Stomach (tissue), 9 donors: ENCODE measurements around the gene SNRNP70. TPM values are rescaled to one million over a fixed set of nuclear protein-coding genes. Genes with fewer than 3 reads are reported as not detected.

ENCODE experiments used
- DNase-seq, 2 donors: peaks; one replicate each; pipeline versions ENCODE4 v3.0.0 to v3.0.0-alpha.2; 2013 to 2019
- H3K27ac ChIP-seq, 5 donors: fragments of 200-600 bp in 4 of 5; sonication (generic) in 4 of 5; one replicate each; pipeline ENCODE4 v1.5.1; 2013 to 2019; ENCODE audit warnings: mild to moderate bottlenecking in 1 of 5, moderate library complexity in 1 of 5
- H3K27me3 ChIP-seq, 3 donors: fragments of 200-600 bp; sonication (generic); one replicate each; pipeline ENCODE4 v1.5.1; 2017 to 2019; ENCODE audit warnings: mixed run types in 1 of 3
- H3K36me3 ChIP-seq, 4 donors: fragments of 200-600 bp; sonication (generic); 1 replicate in 3 of 4; 2 replicates in 1 of 4; pipeline ENCODE4 v1.5.1; 2016 to 2019
- H3K4me1 ChIP-seq, 4 donors: fragments of 200-600 bp; sonication (generic); one replicate each; pipeline ENCODE4 v1.5.1; 2016 to 2019
- H3K4me3 ChIP-seq, 4 donors: fragments of 200-600 bp; sonication (generic) in 3 of 4; one replicate each; pipeline ENCODE4 v1.5.1; 2016 to 2019; ENCODE audit warnings: mild to moderate bottlenecking in 1 of 4
- H3K9me3 ChIP-seq, 4 donors: fragments of 200-600 bp; sonication (generic); one replicate each; pipeline ENCODE4 v1.5.1; 2016 to 2019
- CTCF ChIP-seq, 7 experiments: fragments of 450-650 bp in 4 of 7; fragments of 200-600 bp in 3 of 7; sonication (generic) in 3 of 7; IDR thresholded peaks; one replicate each; pipeline ENCODE4 v1.5.1; 2016 to 2019; ENCODE audit warnings: antibody characterized with exemption in 7 of 7, control low read depth in 2 of 7, mild to moderate bottlenecking in 1 of 7
- EP300 ChIP-seq: sonication (generic); formaldehyde crosslinking; IDR thresholded peaks from one replicate; pipeline ENCODE4 v1.6.1; 2017; ENCODE audit warnings: antibody characterized with exemption
- POLR2A ChIP-seq, 4 donors: fragments of 450-650 bp; IDR thresholded peaks; one replicate each; pipeline ENCODE4 v1.6.1; 2016; ENCODE audit warnings: antibody characterized with exemption in 4 of 4, control low read depth in 2 of 4, mild to moderate bottlenecking in 1 of 4, moderate library complexity in 1 of 4
- POLR2AphosphoS5 ChIP-seq, 3 donors: sonication (generic); formaldehyde crosslinking; IDR thresholded peaks; one replicate each; pipeline ENCODE4 v1.6.1; 2016; ENCODE audit warnings: antibody characterized with exemption in 3 of 3
- WGBS, 5 donors: extraction: QIAGEN DNeasy Blood & Tissue Kit in 3 of 5; methylation state at CpG; one replicate each; pipeline versions ENCODE4 v1.1.5 to v1.1.7; 2013 to 2018; 5-methylcytosine and 5-hydroxymethylcytosine counted together
- intact Hi-C: fragments of 100-400 bp; cut with DNase I; formaldehyde crosslinking; loops from one replicate; pipeline ENCODE4 v1.15.1; 2023; ENCODE audit warnings: low total_unique reads
- polyA plus RNA-seq, 3 donors: library from polyadenylated mRNA; stranded (reverse); fragments of 200-250 nt; gene quantifications; one replicate each; pipeline ENCODE4 v1.2.3, GENCODE V29; 2013
- total RNA-seq, 5 donors: library from RNA; depleted of rRNA; stranded (reverse); fragments of >200 nt; gene quantifications; one replicate each; pipeline versions ENCODE4 v1.1.0 to v1.2.3, GENCODE V29; 2014 to 2016
- donor health status: healthy with polysubstance abuse.
- donor health status: Bipolar disorder and iron deficiency.
- donor health status: healthy.

Gene SNRNP70
- total and polyA plus RNA-seq, 8 donors: 163 to 3,365 (median 222) TPM

GRCh38 chr19:49149652-49150105 lies 64.4 kb downstream of the SNRNP70 start:
- peak overlapping the region; percentile 72 to 92 (median 85) for H3K27ac ChIP-seq
- TF ChIP-seq POLR2A (IDR thresholded peaks at IDR 0.05) (no peak), POLR2AphosphoS5 (IDR thresholded peaks at IDR 0.05) (no peak), CTCF (IDR thresholded peaks at IDR 0.05) (no peak), EP300 (no peak)
- H3K36me3 ChIP-seq: no peaks in the 10 kb centered on the region
- peaks cover 0 to 33% (median 0%) of the 10 kb centered on the region in 3 donors for H3K27me3 ChIP-seq
- 0 to 5% (median 1%) methylated on average over 18 to 23 of the region's 23 CpGs for WGBS, 5 donors
- DNase-seq: peak; percentile 58 to 94
- H3K4me3 ChIP-seq: peak overlapping the region; percentile 66 to 82 (median 70)
- H3K9me3 ChIP-seq: no peaks in the 10 kb centered on the region
- intact Hi-C loops: loop anchor here (10.0 kb wide), 1 partner anchor 55 kb away; no protein-coding TSS in a partner anchor
- peaks cover 35 to 62% (median 52%) of the 10 kb centered on the region in 4 donors for H3K4me1 ChIP-seq

GRCh38 chr19:49150106-49150943 lies 65.1 kb downstream of the SNRNP70 start:
- H3K27me3 ChIP-seq: peaks cover 0 to 33% (median 0%) of the 10 kb centered on the region in 3 donors
- peak overlapping the region; percentile 66 to 82 (median 70) for H3K4me3 ChIP-seq
- DNase-seq: peak; percentile 85 to 96
- peaks cover 35 to 59% (median 51%) of the 10 kb centered on the region in 4 donors for H3K4me1 ChIP-seq
- H3K27ac ChIP-seq: peak overlapping the region; percentile 72 to 92 (median 85)
- 0 to 2% (median 1%) methylated on average over 54 to 75 of the region's 75 CpGs for WGBS, 5 donors
- TF ChIP-seq POLR2AphosphoS5 (IDR thresholded peaks at IDR 0.05) (peak in 2 of 3 donors; percentile 14 to 35), CTCF (IDR thresholded peaks at IDR 0.05) (no peak), POLR2A (IDR thresholded peaks at IDR 0.05) (no peak), EP300 (no peak)
- no peaks in the 10 kb centered on the region for H3K9me3 ChIP-seq
- intact Hi-C loops: loop anchor here (10.0 kb wide), 1 partner anchor 56 kb away; no protein-coding TSS in a partner anchor
- no peaks in the 10 kb centered on the region for H3K36me3 ChIP-seq

- TF ChIP-seq POLR2A (IDR thresholded peaks at IDR 0.05): no peak
- no peak for TF ChIP-seq CTCF (IDR thresholded peaks at IDR 0.05)
- no peak for TF ChIP-seq POLR2AphosphoS5 (IDR thresholded peaks at IDR 0.05)
- no peak for TF ChIP-seq EP300
- no peaks in the 10 kb centered on the region for H3K36me3 ChIP-seq
- peak overlapping the region; percentile 66 to 82 (median 70) for H3K4me3 ChIP-seq
- intact Hi-C loops: loop anchor here (10.0 kb wide), 1 partner anchor 56 kb away; no protein-coding TSS in a partner anchor
- peak overlapping the region; percentile 72 to 92 (median 85) for H3K27ac ChIP-seq
- WGBS, 5 donors: 5 to 18% (median 8%) methylated on average over 11 to 16 of the region's 16 CpGs
- H3K9me3 ChIP-seq: no peaks in the 10 kb centered on the region
- peaks cover 34 to 53% (median 46%) of the 10 kb centered on the region in 4 donors for H3K4me1 ChIP-seq
- no peak for DNase-seq
- H3K27me3 ChIP-seq: peaks cover 0 to 33% (median 0%) of the 10 kb centered on the region in 3 donors
Measured at GRCh38 chr19:49150944-49151243, 65.6 kb downstream of the SNRNP70 start.

GRCh38 chr19:49151267-49152118 lies 66.2 kb downstream of the SNRNP70 start:
- no peaks in the 10 kb centered on the region for H3K36me3 ChIP-seq
- 5 to 10% (median 9%) methylated on average over 45 of the region's 45 CpGs for WGBS, 5 donors
- peaks cover 31 to 47% (median 40%) of the 10 kb centered on the region in 4 donors for H3K4me1 ChIP-seq
- no peaks in the 10 kb centered on the region for H3K9me3 ChIP-seq
- intact Hi-C loops: loop anchor here (10.0 kb wide), 1 partner anchor 57 kb away; no protein-coding TSS in a partner anchor
- peak overlapping the region; percentile 72 to 92 (median 85) for H3K27ac ChIP-seq
- peak overlapping the region; percentile 66 to 82 (median 70) for H3K4me3 ChIP-seq
- peaks cover 0 to 33% (median 0%) of the 10 kb centered on the region in 3 donors for H3K27me3 ChIP-seq
- peak; percentile 92 to 99 for DNase-seq
- peak in 2 of 3 donors; percentile 15 to 77 for TF ChIP-seq POLR2AphosphoS5 (IDR thresholded peaks at IDR 0.05)
- no peak for TF ChIP-seq EP300
- TF ChIP-seq CTCF (IDR thresholded peaks at IDR 0.05): no peak
- TF ChIP-seq POLR2A (IDR thresholded peaks at IDR 0.05): no peak
